ENCODE data around the gene ASAP2.

GRCh38 chr2:9170458-9171130 is 36.0 kb upstream of the ASAP2 start:
- no peak for TF ChIP-seq CTCF (conservative IDR thresholded peaks at IDR 0.05; ENCODE audit: low read length)
- TF ChIP-seq EZH2phosphoT487 (IDR thresholded peaks at IDR 0.05; ENCODE audit: borderline replicate concordance, low read depth, low read length): no peak
